Breast epithelium (tissue), 3 donors: Measurements from ENCODE around the gene CDO1.

ENCODE experiments used
- POLR2A ChIP-seq: fragments of 450-650 bp; IDR thresholded peaks from one replicate; pipeline ENCODE4 v1.6.1; 2016; ENCODE audit warnings: antibody characterized with exemption, mild to moderate bottlenecking, moderate library complexity
- POLR2AphosphoS5 ChIP-seq, 3 donors: sonication (generic); formaldehyde crosslinking; IDR thresholded peaks; one replicate each; pipeline ENCODE4 v1.6.1; 2017; ENCODE audit warnings: antibody characterized with exemption in 3 of 3
- TF ChIP-seq, protein P1 (sequence below), 3 donors: fragments of 450-650 bp; IDR thresholded peaks; one replicate each; pipeline ENCODE4 v1.5.1; 2016 to 2017; ENCODE audit warnings: antibody characterized with exemption in 3 of 3, mild to moderate bottlenecking in 3 of 3, moderate library complexity in 3 of 3

DNA sequence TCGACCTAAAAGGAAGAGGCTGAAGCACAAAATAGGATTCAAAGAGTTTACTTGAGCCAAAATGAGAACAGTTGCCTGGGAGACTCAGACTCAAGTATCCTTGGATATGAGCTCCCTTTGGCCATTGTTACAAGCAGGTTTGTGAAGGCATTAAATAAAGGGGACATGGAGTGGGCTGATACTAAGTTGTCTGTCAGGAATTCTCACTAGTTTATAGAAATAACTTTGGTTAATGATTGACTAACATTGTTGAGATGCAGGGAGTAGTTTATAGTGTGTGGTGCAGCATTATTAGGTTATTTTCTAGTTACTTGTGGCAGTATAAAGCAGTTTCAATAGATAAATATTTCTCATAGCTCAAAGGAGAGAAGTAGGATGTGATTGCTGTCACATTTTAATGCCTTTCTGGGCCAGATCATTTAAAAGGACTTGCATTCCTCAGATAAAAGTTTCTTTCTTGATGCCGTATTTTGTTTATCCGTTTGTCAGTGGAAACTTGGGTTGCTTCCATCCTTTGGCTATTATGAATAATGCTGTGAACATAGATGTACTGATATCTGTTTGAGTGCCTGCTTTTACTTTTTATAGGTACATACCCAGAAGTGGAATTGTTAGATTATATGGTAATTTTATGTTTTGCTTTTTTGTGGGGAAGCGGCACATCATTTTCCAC, 34.4 kb upstream of the CDO1 start:
- TF ChIP-seq, protein P1, sequence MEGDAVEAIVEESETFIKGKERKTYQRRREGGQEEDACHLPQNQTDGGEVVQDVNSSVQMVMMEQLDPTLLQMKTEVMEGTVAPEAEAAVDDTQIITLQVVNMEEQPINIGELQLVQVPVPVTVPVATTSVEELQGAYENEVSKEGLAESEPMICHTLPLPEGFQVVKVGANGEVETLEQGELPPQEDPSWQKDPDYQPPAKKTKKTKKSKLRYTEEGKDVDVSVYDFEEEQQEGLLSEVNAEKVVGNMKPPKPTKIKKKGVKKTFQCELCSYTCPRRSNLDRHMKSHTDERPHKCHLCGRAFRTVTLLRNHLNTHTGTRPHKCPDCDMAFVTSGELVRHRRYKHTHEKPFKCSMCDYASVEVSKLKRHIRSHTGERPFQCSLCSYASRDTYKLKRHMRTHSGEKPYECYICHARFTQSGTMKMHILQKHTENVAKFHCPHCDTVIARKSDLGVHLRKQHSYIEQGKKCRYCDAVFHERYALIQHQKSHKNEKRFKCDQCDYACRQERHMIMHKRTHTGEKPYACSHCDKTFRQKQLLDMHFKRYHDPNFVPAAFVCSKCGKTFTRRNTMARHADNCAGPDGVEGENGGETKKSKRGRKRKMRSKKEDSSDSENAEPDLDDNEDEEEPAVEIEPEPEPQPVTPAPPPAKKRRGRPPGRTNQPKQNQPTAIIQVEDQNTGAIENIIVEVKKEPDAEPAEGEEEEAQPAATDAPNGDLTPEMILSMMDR (IDR thresholded peaks at IDR 0.05), result no peak
- TF ChIP-seq POLR2A, result no peak
- no peak for TF ChIP-seq POLR2AphosphoS5 (IDR thresholded peaks at IDR 0.05)
